ENCODE data around the gene EZR. TPM values are rescaled to one million over a fixed set of nuclear protein-coding genes. Genes with fewer than 3 reads are reported as not detected.

EZR gene
- total and polyA plus RNA-seq, 2 of the 13 experiments (the other 11 are each of a cell fraction or from before 2014, with no cell fraction given), result 34.7 to 60.3 TPM

DNA sequence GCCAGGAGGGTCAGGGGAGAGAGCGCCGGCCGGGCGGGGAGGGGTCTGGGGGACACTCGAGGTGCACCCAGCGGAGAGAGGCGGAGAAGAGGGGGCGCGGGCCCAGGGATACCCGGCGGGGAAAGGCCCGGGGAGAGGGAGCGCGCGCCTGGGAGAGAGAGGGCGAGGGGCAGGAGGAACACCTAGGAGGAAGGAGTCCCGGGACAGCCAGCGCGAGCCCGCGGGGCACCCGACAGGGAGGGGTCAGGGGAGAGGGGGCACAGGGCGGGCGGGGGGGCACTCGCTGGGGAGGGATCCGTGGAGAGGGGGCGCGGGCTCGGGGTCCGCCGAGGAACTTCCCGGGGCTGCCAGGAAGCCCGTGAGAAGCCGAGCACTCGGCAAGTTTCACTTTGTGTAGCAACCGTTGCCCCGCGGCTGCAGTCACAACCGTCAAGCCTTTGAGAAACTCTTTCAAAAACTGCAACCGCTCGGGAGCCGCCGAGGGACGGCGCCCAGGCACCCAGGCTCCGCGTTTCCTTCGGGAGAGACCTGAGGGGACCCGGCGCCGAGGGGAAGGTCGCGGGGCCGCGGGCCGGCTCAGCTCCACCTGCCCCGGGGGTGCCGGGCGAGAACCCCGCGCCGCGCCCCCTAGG is 471 bp downstream of the EZR start (continued):
- TF ChIP-seq, protein P1, sequence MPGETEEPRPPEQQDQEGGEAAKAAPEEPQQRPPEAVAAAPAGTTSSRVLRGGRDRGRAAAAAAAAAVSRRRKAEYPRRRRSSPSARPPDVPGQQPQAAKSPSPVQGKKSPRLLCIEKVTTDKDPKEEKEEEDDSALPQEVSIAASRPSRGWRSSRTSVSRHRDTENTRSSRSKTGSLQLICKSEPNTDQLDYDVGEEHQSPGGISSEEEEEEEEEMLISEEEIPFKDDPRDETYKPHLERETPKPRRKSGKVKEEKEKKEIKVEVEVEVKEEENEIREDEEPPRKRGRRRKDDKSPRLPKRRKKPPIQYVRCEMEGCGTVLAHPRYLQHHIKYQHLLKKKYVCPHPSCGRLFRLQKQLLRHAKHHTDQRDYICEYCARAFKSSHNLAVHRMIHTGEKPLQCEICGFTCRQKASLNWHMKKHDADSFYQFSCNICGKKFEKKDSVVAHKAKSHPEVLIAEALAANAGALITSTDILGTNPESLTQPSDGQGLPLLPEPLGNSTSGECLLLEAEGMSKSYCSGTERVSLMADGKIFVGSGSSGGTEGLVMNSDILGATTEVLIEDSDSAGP (CRISPR knock-in tag; IDR thresholded peaks at IDR 0.05; ENCODE audit: borderline replicate concordance), result no peak
- TF ChIP-seq, protein P2, sequence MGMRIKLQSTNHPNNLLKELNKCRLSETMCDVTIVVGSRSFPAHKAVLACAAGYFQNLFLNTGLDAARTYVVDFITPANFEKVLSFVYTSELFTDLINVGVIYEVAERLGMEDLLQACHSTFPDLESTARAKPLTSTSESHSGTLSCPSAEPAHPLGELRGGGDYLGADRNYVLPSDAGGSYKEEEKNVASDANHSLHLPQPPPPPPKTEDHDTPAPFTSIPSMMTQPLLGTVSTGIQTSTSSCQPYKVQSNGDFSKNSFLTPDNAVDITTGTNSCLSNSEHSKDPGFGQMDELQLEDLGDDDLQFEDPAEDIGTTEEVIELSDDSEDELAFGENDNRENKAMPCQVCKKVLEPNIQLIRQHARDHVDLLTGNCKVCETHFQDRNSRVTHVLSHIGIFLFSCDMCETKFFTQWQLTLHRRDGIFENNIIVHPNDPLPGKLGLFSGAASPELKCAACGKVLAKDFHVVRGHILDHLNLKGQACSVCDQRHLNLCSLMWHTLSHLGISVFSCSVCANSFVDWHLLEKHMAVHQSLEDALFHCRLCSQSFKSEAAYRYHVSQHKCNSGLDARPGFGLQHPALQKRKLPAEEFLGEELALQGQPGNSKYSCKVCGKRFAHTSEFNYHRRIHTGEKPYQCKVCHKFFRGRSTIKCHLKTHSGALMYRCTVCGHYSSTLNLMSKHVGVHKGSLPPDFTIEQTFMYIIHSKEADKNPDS (CRISPR knock-in tag; IDR thresholded peaks at IDR 0.05), result no peak
- TF ChIP-seq, protein P3, sequence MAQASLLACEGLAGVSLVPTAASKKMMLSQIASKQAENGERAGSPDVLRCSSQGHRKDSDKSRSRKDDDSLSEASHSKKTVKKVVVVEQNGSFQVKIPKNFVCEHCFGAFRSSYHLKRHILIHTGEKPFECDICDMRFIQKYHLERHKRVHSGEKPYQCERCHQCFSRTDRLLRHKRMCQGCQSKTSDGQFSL (CRISPR knock-in tag; IDR thresholded peaks at IDR 0.05), result no peak
- TF ChIP-seq ZMYM4 (CRISPR knock-in tag; IDR thresholded peaks at IDR 0.05) (no peak), SYNCRIP (IDR thresholded peaks at IDR 0.05; ENCODE audit: insufficient read depth, low read depth, low read length) (no peak), ZNF761 (CRISPR knock-in tag; conservative IDR thresholded peaks at IDR 0.05) (no peak), ZNF383 (CRISPR knock-in tag; IDR thresholded peaks at IDR 0.05; ENCODE audit: borderline replicate concordance) (no peak), MBD4 (IDR thresholded peaks at IDR 0.05; ENCODE audit: borderline replicate concordance, low read length) (no peak), NFATC3 (CRISPR knock-in tag; IDR thresholded peaks at IDR 0.05) (no peak), ZNF713 (CRISPR knock-in tag; IDR thresholded peaks at IDR 0.05) (no peak), ZFY (CRISPR knock-in tag; IDR thresholded peaks at IDR 0.05) (peak; percentile 52), MYC (CRISPR knock-in tag; IDR thresholded peaks at IDR 0.05; ENCODE audit: borderline replicate concordance) (peak; percentile 7; the same call in 1 of the 2 replicates), FOXA3 (CRISPR knock-in tag; IDR thresholded peaks at IDR 0.05) (no peak), KLF12 (CRISPR knock-in tag; IDR thresholded peaks at IDR 0.05; ENCODE audit: borderline replicate concordance) (peak; percentile 10; the same call in 1 of the 2 replicates), ZNF333 (CRISPR knock-in tag; IDR thresholded peaks at IDR 0.05; ENCODE audit: borderline replicate concordance) (no peak), ZBTB42 (CRISPR knock-in tag; IDR thresholded peaks at IDR 0.05) (0 out of 2 replicates have a peak, but pooled peaks have one; percentile 12), ZNF224 (CRISPR knock-in tag; IDR thresholded peaks at IDR 0.05) (no peak), MED1 (CRISPR knock-in tag; IDR thresholded peaks at IDR 0.05) (no peak), MED13 (CRISPR knock-in tag; IDR thresholded peaks at IDR 0.05) (no peak), ZNF605 (CRISPR knock-in tag; IDR thresholded peaks at IDR 0.05) (no peak), ZNF556 (CRISPR knock-in tag; IDR thresholded peaks at IDR 0.05; ENCODE audit: borderline replicate concordance) (no peak), POLR2AphosphoS5 (IDR thresholded peaks at IDR 0.05; ENCODE audit: low read depth, low read length) (no peak), MAF1 (CRISPR knock-in tag; IDR thresholded peaks at IDR 0.05; ENCODE audit: borderline replicate concordance) (no peak), PTBP1 (IDR thresholded peaks at IDR 0.05; ENCODE audit: low read depth, low read length, poor library complexity, severe bottlenecking) (no peak)
- TF ChIP-seq, protein P4, sequence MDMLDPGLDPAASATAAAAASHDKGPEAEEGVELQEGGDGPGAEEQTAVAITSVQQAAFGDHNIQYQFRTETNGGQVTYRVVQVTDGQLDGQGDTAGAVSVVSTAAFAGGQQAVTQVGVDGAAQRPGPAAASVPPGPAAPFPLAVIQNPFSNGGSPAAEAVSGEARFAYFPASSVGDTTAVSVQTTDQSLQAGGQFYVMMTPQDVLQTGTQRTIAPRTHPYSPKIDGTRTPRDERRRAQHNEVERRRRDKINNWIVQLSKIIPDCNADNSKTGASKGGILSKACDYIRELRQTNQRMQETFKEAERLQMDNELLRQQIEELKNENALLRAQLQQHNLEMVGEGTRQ (IDR thresholded peaks at IDR 0.05; ENCODE audit: low read depth, low read length), result no peak
- TF ChIP-seq, protein P4 (CRISPR knock-in tag; IDR thresholded peaks at IDR 0.05; ENCODE audit: borderline replicate concordance), result no peak
